ENCODE results near the gene SLC38A11.
"Not testable (repeated sequence)": the region's sequence is repeated elsewhere in the genome, so short reads cannot be mapped to it uniquely, and the experiment has no call there.

SLC38A11 gene

DNA sequence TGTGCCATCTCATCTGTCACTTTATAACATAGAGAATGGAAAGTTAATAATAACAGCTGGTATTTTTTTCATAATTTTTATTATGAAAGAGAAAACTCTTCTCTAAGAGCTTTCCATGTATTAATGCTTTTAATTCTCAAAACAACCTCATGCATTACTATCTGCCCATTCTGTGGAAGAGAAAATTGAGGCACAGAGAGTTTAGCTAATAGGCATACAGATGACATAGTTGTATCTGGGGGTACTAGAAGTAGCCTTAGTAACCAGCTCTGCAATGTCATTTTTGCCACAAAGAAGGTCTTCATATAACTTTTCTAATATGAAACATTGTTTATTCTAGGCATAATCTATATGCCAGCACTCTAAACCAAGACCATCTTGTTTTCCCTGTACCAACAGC, 77.4 kb downstream of the SLC38A11 start:
- no peak for DNase-seq (ENCODE audit: low read depth, low spot score)

DNA sequence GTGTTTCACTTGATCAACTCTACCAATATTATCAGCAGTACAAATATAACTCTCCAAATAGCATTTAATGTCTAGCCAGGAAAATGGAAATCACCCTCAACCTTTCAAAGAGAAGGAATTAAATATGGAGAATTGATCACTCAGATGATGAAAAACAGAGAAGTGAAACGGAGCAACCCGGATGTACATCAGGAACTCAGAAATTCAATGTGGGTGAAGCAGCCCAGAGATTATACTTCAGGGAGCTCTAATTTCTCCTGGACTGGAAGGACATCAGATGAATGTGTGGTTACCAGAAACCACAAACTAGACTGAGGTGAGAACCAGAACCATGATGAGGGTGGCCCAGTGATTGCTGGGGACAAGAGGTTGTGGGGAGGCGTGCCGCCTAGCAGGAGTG, 78.2 kb downstream of the SLC38A11 start:
- DNase-seq (ENCODE audit: low read depth, low spot score) = no peak

- no peak for DNase-seq (ENCODE audit: low read depth, low spot score)
Observed at GRCh38 chr2:164875334-164876205, 79.8 kb downstream of the SLC38A11 start.

DNA sequence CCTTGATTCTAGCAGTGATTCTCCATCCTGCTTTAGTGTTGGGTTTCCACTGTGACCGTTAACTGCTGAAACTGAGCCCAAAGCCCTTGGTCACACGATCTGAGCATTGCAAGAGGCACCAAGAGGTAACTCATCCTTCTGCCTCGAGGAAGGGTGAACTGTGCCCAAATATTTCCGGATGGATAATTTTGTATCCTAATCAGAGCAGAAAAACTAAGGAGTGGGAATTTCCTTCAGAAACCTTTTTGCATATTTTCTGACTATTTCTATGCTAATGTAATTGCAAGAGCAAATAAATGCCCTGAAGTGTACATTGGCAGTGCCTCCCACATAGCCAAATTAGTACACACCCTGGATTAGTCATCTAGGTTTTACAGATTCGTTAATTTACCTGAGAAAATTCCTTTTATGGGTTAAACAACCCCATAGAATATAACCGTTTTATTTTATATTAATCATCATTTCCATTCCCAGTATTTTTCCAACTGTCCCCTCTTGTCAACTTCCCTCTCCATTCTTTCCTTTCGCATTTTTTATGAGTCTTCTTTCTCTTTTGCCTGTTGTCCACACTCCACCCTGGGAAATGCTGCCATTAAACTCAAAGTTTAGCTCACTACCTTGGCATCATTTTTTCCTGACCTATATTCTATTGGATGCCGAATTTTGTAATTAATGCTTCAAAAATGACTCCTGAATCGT, 82.0 kb downstream of the SLC38A11 start:
- no peak for DNase-seq (ENCODE audit: low read depth, low spot score)

DNA sequence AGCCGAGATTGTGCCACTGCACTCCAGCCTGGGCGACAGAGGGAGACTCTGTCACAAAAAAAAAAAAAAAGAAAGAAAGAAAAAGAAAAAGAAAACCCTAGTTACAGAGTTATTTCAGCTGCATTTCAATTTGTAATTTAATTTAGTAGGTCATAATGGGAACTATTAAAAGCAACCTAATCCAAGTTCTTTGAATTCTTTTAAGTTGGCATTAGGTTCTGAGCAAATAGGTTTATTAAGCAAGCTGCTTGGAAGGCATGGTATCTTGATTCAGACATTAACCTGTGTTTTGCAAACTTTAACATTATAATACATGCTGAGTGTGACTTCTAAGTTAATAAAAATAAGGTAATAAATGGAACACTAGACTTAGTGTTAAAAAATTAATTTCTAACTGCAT, 83.9 kb downstream of the SLC38A11 start:
- no peak for DNase-seq (ENCODE audit: low read depth, low spot score)

- DNase-seq (ENCODE audit: low read depth, low spot score) = no peak
Observed at GRCh38 chr2:164869420-164869772, 85.9 kb downstream of the SLC38A11 start.

GRCh38 chr2:164868563-164869419, 86.5 kb downstream of the SLC38A11 start:
- no peak for DNase-seq (ENCODE audit: low read depth, low spot score)

DNA sequence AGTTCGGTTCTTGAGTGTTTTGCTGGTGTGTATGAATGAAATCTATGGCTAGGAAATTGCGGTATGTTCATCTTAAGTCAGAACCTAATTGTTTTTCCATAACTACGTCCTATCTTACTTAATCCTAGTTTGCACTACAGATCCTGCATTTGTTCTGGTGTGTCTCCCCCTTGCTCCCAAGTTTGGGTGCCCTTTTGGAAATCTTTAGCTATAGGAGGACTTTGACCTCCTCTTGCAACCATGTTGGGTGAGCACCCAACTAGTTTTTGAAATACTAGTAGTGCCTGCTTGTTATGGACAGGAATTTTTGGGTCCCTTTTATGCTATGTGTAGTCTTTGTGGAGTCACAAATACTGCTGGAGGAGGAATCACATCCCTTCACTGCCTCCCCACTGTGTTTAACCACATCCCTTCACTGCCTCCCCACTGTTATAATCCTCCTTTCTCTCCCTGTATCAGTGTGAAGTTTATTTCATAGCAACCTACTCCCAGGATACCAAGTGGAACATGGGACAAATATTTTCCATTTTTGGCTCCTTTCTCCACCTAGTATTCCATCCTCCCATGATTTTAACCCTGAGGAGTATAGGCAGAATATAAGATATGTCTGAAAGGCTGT, 87.4 kb downstream of the SLC38A11 start:
- DNase-seq (ENCODE audit: low read depth, low spot score) = no peak

GRCh38 chr2:164866381-164866780, 88.9 kb downstream of the SLC38A11 start:
- not testable (repeated sequence) for DNase-seq (ENCODE audit: low read depth, low spot score)

DNA sequence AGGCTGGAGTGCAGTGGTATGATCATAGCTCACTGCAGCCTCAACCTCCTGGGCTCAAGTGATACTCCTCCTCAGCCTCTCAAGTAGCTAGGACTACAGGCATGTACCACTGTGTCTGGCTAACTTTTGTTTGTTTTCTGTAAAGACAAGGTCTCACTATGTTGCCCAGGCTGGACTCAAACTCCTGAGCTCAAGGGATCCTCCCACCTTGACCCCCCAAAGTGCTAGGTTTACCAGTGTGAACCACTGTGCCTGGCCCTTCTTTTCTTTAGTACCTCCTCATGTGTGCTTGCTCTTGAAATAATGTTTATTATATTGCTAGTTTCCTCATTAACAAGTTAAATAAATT, 94.7 kb downstream of the SLC38A11 start:
- no peak for DNase-seq (ENCODE audit: low read depth, low spot score)

- not testable (repeated sequence) for DNase-seq (ENCODE audit: low read depth, low spot score)
Observed at GRCh38 chr2:164859906-164860693, 95.2 kb downstream of the SLC38A11 start.

- DNase-seq (ENCODE audit: low read depth, low spot score) = no peak
Observed at GRCh38 chr2:164859251-164859818, 96.0 kb downstream of the SLC38A11 start.

GRCh38 chr2:164852086-164852485, 103.2 kb downstream of the SLC38A11 start:
- DNase-seq (ENCODE audit: low read depth, low spot score) = no peak

- DNase-seq (ENCODE audit: low read depth, low spot score) = no peak
Observed at GRCh38 chr2:164850235-164850634, 105.1 kb downstream of the SLC38A11 start.

- DNase-seq (ENCODE audit: low read depth, low spot score) = no peak
Observed at GRCh38 chr2:164849506-164849905, 105.8 kb downstream of the SLC38A11 start.

GRCh38 chr2:164847981-164848741, 107.2 kb downstream of the SLC38A11 start:
- DNase-seq (ENCODE audit: low read depth, low spot score) = no peak

GRCh38 chr2:164847291-164847690, 108.0 kb downstream of the SLC38A11 start:
- no peak for DNase-seq (ENCODE audit: low read depth, low spot score)

GRCh38 chr2:164846276-164846675, 109.0 kb downstream of the SLC38A11 start:
- DNase-seq (ENCODE audit: low read depth, low spot score) = no peak

All from ELF-1 (cell line).